GM18505 (cell line): ENCODE data around the gene NKAIN4.
"Not testable (repeated sequence)": the region's sequence is repeated elsewhere in the genome, so short reads cannot be mapped to it uniquely, and the experiment has no call there.

ENCODE experiments used
- ATAC-seq: cut with Tn5 transposase; IDR thresholded peaks from one replicate; pipeline ENCODE4 v1.9.1; 2021; ENCODE audit not compliant: unreplicated experiment
- POLR2A ChIP-seq: IDR thresholded peaks from 4 replicates; pipeline ENCODE4 v1.6.1; 2011; ENCODE audit warnings: borderline replicate concordance; ENCODE audit not compliant: insufficient read depth, insufficient read length; ENCODE audit errors: extremely low read depth

NKAIN4 gene

GRCh38 chr20:63261795-63262528, 7.7 kb upstream of the NKAIN4 start:
- no peak for TF ChIP-seq POLR2A
- no peak for ATAC-seq

DNA sequence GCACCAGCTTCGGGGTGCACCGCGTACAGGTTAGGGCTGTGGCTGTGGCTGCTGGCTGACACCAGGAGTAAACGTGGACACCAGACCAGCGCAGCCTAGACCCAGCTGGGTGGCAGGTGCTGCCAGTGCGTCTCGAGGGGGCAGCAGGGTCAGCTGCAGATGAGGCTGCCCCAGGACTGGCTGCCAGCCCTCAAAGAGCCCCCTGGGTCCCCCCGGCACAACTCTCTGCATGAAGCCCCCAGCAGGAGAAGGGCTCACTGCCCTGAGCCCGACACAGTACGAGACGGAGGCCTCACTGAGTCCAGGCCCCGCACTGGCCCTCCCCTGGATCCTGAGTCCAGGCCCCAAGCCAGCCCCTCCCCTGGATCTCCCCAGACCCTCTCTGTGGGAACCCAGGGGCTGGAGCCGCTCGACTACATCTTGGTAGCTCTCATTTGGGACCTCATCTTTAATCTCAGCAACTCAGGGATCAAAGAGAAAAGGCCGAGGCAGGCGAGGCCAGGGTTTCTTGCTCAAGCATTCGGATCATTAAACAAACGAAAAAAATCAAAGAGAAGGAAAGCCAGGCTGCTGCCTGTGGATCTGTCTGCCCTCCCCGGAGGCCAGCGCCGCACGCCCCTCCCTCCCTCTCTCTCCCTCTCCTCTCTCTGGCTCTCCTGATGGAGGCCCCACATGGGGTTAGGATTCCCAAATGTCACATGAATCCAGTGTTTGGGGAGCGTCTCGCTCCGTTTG, 7.0 kb upstream of the NKAIN4 start:
- no peak for ATAC-seq
- TF ChIP-seq POLR2A: no peak

DNA sequence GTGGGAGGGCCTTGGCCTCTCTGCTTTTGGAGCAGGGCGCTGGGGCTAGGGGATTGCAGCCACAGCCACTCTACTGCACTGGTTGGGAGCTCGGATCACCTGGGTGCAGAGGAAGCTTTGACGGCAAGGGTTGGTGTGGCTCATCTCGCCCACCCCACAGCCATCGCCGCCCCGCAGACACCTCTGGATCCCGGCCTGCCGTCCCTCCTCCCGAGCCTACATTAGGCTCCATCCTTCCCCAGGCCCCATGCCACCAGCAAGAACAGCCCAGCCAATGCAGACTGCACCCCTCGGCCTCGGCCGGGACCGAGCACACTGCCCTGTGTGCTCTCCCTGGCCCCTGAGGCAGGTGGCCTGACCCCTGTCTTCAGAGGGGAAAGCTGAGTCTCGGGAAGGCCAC, 6.3 kb upstream of the NKAIN4 start:
- no peak for ATAC-seq
- no peak for TF ChIP-seq POLR2A

- TF ChIP-seq POLR2A: no peak
- no peak for ATAC-seq
Measured at GRCh38 chr20:63259734-63260460, 5.6 kb upstream of the NKAIN4 start.

GRCh38 chr20:63258781-63259180, 4.5 kb upstream of the NKAIN4 start:
- ATAC-seq: no peak
- TF ChIP-seq POLR2A: no peak

GRCh38 chr20:63257629-63258028, 3.4 kb upstream of the NKAIN4 start:
- no peak for TF ChIP-seq POLR2A
- ATAC-seq: no peak

GRCh38 chr20:63256954-63257353, 2.7 kb upstream of the NKAIN4 start:
- TF ChIP-seq POLR2A: no peak
- no peak for ATAC-seq

DNA sequence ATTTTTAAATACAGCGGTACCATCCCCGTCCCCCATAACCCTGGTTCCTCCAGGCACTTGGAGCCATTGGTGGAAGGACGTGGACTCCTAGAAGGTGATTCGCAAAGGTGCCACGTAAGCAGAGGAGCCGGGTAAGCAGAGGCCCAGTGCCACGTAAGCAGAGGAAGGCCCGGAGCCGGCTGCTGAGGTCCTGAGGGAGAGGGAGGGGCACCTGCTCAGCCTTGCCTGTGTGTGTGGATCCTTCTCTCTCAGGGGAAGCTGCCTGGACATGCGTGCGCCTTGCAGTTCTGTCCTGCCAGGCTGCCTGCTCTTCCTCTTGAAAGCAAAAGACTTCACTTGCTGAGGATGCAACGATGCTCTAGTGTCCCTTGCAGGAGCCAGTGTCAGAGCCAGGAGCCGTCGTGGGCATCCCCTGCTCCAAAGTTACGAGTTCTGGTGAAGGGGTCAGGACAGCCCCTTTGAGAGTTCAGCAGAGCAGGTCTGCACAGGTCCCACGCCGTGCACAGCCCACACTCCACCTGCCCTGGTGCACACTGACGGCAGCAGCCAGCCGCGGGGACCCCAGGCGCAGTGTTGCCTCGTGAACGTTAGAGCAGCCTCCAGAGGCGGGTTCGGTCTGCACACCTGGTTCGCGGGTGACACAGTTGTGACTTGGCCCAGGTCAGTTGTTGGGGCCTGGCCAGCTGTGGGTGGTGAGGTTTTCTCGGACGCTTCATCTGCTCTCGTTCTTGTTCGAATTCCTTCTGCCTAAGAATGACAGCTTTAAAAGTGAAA, 1.9 kb upstream of the NKAIN4 start:
- no peak for ATAC-seq
- TF ChIP-seq POLR2A: no peak

DNA sequence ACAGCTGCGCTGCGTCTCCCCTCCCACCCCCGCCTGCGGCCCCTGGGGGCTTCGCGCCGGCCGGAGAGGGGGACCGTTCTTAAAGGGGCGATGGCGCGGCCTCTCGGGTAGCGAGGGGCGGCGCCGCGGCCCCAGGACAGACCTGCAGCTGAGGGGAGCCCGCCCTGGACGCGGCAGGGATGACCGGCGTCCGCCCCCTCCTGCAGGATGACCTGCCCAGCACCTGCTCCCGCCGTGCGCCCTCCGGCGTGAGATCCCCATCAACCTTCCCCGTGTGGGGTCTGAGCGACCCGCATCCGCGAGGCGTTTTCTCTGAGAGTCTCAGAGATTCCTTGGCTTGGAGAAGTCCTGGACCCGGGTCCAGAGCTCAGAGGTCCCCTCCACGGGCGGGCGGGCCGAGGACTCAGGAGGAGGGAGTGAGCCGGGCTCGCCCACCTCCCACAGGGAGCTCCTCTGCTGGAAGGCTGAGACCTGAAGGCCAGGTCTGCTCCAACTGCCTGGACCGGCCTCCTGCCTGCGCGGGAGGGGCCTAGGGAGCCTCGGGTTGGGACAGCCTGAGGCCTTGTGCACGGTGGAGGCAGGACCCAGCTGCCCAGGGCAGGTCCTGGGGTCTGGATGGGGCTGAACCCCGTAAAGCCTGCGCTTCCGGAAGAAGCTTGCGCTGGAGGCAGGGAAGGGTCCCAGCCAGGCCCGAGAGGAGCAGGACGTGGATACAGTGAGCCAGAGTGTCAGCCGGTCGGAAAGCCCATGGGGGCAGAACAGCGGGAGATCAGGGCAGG, 532 bp upstream of the NKAIN4 start:
- TF ChIP-seq POLR2A: no peak
- ATAC-seq: no peak

DNA sequence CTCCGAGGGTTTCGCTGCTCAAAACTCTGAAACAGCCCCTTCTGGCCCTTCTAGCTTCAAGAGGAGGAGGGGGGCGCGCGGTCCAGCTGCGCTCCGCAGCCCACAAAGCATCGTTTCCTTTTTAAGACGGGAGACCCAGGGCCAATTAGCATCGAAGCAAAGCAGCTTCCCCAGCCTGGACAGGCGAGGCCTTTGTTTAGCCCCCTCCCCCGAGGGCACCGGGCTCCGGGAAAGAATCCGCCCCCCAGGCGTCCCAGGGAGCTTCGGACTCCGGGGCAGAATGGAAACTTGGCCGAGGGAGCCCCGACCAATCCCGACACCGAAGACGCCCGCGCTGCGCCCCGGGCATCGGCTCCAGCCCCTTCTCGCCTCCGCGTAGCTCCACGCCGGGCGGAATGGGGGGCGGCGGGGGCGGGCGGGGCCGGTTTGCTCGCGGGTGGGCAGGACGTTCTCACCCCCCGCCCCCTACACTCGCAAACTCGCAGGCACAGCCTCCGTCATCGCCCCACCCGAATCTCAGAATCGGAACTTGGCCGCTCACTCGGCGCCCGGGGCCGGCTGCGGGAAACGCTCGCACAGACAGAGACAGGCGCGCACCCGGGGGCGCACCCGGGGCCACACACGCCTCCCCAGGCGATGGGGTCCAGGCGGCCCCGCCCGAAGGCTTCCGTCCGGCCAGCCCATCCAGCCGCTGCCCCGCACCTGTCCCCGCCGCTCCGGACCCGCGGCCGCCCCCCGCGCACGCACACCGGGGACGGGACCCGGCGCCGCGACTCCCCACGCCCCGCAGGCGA, 628 bp downstream of the NKAIN4 start:
- ATAC-seq: no peak
- no peak for TF ChIP-seq POLR2A

DNA sequence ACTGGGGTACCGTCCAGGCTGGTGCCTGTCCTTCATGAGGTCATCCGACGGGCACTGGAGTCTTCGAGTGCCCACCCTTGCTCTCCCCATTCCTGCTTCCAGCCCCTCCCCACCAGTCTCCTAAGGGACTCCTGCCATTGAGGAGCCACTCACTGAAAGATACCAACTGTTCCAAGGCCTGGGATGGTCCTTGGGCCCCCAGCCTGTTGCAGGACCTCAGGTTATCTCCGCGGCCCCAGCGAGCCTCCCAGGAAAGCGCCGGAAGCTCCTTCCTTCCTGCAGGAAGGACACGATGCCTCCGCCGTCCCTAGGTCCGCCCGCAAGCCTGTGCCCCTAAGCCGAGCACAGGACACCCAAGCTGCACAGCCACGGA, 1.2 kb downstream of the NKAIN4 start:
- ATAC-seq: no peak
- TF ChIP-seq POLR2A: no peak

DNA sequence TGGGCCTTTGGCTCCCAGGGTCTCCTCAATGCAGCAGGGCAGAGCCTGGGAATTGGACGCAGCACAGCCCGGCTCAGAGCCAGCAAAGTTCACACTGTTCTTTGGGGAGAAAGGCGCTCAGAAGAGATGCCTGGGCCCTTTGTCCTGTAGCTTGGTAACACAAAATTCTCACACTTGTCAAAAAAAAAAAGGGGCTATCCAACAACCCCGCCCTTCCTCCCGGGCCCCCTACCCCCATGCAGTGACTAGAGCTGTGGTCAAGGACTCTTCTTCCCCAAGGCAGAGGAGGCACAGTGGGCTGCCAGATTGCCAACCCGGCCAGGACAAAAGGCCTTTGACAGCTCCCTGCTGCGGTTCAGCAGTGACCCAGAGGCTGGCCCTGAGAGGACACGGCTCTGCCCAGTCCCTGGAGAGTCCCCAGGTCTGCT, 2.0 kb downstream of the NKAIN4 start:
- no peak for TF ChIP-seq POLR2A
- no peak for ATAC-seq

DNA sequence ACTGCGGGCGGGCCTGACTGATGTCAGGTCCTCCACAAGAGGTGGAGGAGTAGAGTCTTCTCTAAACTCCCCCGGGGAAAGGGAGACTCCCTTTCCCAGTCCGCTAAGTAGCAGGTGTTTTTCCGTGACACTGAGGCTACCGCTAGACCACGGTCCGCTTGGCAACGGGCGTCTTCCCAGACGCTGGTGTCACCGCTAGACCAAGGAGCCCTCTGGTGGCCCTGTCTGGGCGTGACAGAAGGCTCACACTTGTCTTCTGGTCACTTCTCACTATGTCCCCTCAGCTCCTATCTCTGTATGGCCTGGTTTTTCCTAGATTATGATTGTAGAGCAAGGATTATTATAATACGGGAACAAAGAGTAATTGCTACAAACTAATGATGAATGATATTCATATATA, 2.9 kb downstream of the NKAIN4 start:
- ATAC-seq: not testable (repeated sequence)
